Dendritic cell treated with granulocyte-macrophage colony-stimulating factor and Interleukin-4, amounts not matched to agents 40 ng/mL and 50 ng/mL, for 4 days (primary cell): Measurements from ENCODE around the gene GABBR2.
"Not testable (repeated sequence)": the region's sequence is repeated elsewhere in the genome, so short reads cannot be mapped to it uniquely, and the experiment has no call there.

Source experiments
- H3K27ac Mint-ChIP-seq: one replicate; pipeline ENCODE4 v1.8.0; 2022; ENCODE audit warnings: mild to moderate bottlenecking, mixed read lengths
- H3K27me3 Mint-ChIP-seq: one replicate; pipeline ENCODE4 v1.8.0; 2022; ENCODE audit warnings: mild to moderate bottlenecking, mixed read lengths
- H3K36me3 Mint-ChIP-seq: one replicate; pipeline ENCODE4 v1.8.0; 2022; ENCODE audit warnings: low read depth, mixed read lengths
- H3K4me1 Mint-ChIP-seq: one replicate; pipeline ENCODE4 v1.8.0; 2022; ENCODE audit warnings: low read depth, mixed read lengths
- H3K4me3 Mint-ChIP-seq: one replicate; pipeline ENCODE4 v1.8.0; 2022; ENCODE audit warnings: mild to moderate bottlenecking, moderate library complexity, mixed read lengths
- H3K9me3 Mint-ChIP-seq: one replicate; pipeline ENCODE4 v1.8.0; 2022; ENCODE audit warnings: mixed read lengths
- intact Hi-C: fragments of 100-400 bp; cut with micrococcal nuclease; formaldehyde crosslinking; loops from one replicate; pipeline ENCODE4 v1.15.0; 2022

Gene GABBR2

GRCh38 chr9:98280574-98280973 lies 428.2 kb downstream of the GABBR2 start:
- intact Hi-C loops: no loop called here
- no peak overlapping the region for H3K27ac Mint-ChIP-seq
- no peaks in the 10 kb centered on the region for H3K9me3 Mint-ChIP-seq
- peaks cover 20% of the 10 kb centered on the region for H3K27me3 Mint-ChIP-seq
- H3K36me3 Mint-ChIP-seq: no peaks in the 10 kb centered on the region
- H3K4me3 Mint-ChIP-seq: no peak overlapping the region
- peaks cover 7% of the 10 kb centered on the region for H3K4me1 Mint-ChIP-seq

- Mint-ChIP-seq H3K4me3 (no peak overlapping the region), H3K27me3 (peaks cover 21% of the 10 kb centered on the region), H3K36me3 (no peaks in the 10 kb centered on the region)
These were observed 428.6 kb downstream of the GABBR2 start for GRCh38 chr9:98280162-98280561.

GRCh38 chr9:98276907-98277469 lies 431.7 kb downstream of the GABBR2 start:
- H3K27ac Mint-ChIP-seq: no peak overlapping the region
- H3K4me3 Mint-ChIP-seq: no peak overlapping the region
- H3K4me1 Mint-ChIP-seq: peaks cover 7% of the 10 kb centered on the region
- no peaks in the 10 kb centered on the region for H3K36me3 Mint-ChIP-seq
- intact Hi-C loops: no loop called here
- H3K27me3 Mint-ChIP-seq: peaks cover 23% of the 10 kb centered on the region
- H3K9me3 Mint-ChIP-seq: no peaks in the 10 kb centered on the region

More at GRCh38 chr9:98280162-98280561, 428.6 kb downstream of the GABBR2 start:
- no peak overlapping the region for H3K27ac Mint-ChIP-seq
- intact Hi-C loops: no loop called here
- no peaks in the 10 kb centered on the region for H3K9me3 Mint-ChIP-seq
- peaks cover 7% of the 10 kb centered on the region for H3K4me1 Mint-ChIP-seq

GRCh38 chr9:98275159-98275558 lies 433.6 kb downstream of the GABBR2 start:
- Mint-ChIP-seq H3K27me3 (peaks cover 29% of the 10 kb centered on the region), H3K36me3 (no peaks in the 10 kb centered on the region), H3K4me1 (no peaks in the 10 kb centered on the region), H3K27ac (no peak overlapping the region), H3K4me3 (no peak overlapping the region), H3K9me3 (no peaks in the 10 kb centered on the region)
- intact Hi-C loops: no loop called here

- no peak overlapping the region for H3K4me3 Mint-ChIP-seq
- H3K4me1 Mint-ChIP-seq: no peaks in the 10 kb centered on the region
- H3K9me3 Mint-ChIP-seq: no peaks in the 10 kb centered on the region
- intact Hi-C loops: no loop called here
- no peaks in the 10 kb centered on the region for H3K36me3 Mint-ChIP-seq
- no peak overlapping the region for H3K27ac Mint-ChIP-seq
- peaks cover 26% of the 10 kb centered on the region for H3K27me3 Mint-ChIP-seq
These were observed 436.7 kb downstream of the GABBR2 start for GRCh38 chr9:98272083-98272482.

GRCh38 chr9:98271479-98271878 lies 437.3 kb downstream of the GABBR2 start:
- peaks cover 23% of the 10 kb centered on the region for H3K27me3 Mint-ChIP-seq
- no peaks in the 10 kb centered on the region for H3K36me3 Mint-ChIP-seq
- H3K27ac Mint-ChIP-seq: no peak overlapping the region
- no peak overlapping the region for H3K4me3 Mint-ChIP-seq
- no peaks in the 10 kb centered on the region for H3K4me1 Mint-ChIP-seq
- H3K9me3 Mint-ChIP-seq: no peaks in the 10 kb centered on the region
- intact Hi-C loops: no loop called here

GRCh38 chr9:98270284-98270683 lies 438.5 kb downstream of the GABBR2 start:
- intact Hi-C loops, H3K4me3 Mint-ChIP-seq, H3K36me3 Mint-ChIP-seq, H3K4me1 Mint-ChIP-seq, H3K9me3 Mint-ChIP-seq, H3K27ac Mint-ChIP-seq: not testable (repeated sequence)
- peaks cover 19% of the 10 kb centered on the region for H3K27me3 Mint-ChIP-seq

- H3K36me3 Mint-ChIP-seq, intact Hi-C loops, H3K4me1 Mint-ChIP-seq, H3K27ac Mint-ChIP-seq, H3K4me3 Mint-ChIP-seq, H3K9me3 Mint-ChIP-seq: not testable (repeated sequence)
- H3K27me3 Mint-ChIP-seq: peaks cover 18% of the 10 kb centered on the region
These were observed 439.1 kb downstream of the GABBR2 start for GRCh38 chr9:98269652-98270051.

- H3K27ac Mint-ChIP-seq, H3K9me3 Mint-ChIP-seq, intact Hi-C loops, H3K4me1 Mint-ChIP-seq, H3K36me3 Mint-ChIP-seq, H3K4me3 Mint-ChIP-seq: not testable (repeated sequence)
- H3K27me3 Mint-ChIP-seq: peaks cover 16% of the 10 kb centered on the region
These were observed 441.2 kb downstream of the GABBR2 start for GRCh38 chr9:98267556-98267955.

GRCh38 chr9:98264516-98264915 lies 444.2 kb downstream of the GABBR2 start:
- Mint-ChIP-seq H3K4me3 (no peak overlapping the region), H3K27me3 (peaks cover 3% of the 10 kb centered on the region), H3K4me1 (no peaks in the 10 kb centered on the region), H3K36me3 (no peaks in the 10 kb centered on the region), H3K9me3 (no peaks in the 10 kb centered on the region), H3K27ac (no peak overlapping the region)
- intact Hi-C loops: no loop called here

- Mint-ChIP-seq H3K36me3 (no peaks in the 10 kb centered on the region), H3K27me3 (peaks cover 3% of the 10 kb centered on the region), H3K4me1 (no peaks in the 10 kb centered on the region), H3K9me3 (no peaks in the 10 kb centered on the region), H3K4me3 (no peak overlapping the region), H3K27ac (no peak overlapping the region)
- intact Hi-C loops: loop anchor here (1.0 to 2.0 kb wide), 3 partner anchors 58 to 341 kb away; partner anchors contain the start of gene TRMO
These were observed 445.0 kb downstream of the GABBR2 start for GRCh38 chr9:98263482-98264357.

- Mint-ChIP-seq H3K9me3 (no peaks in the 10 kb centered on the region), H3K27ac (no peak overlapping the region), H3K36me3 (no peaks in the 10 kb centered on the region), H3K27me3 (peaks cover 3% of the 10 kb centered on the region), H3K4me3 (no peak overlapping the region), H3K4me1 (no peaks in the 10 kb centered on the region)
- intact Hi-C loops: loop anchor here (1.0 to 2.0 kb wide), 3 partner anchors 58 to 340 kb away; partner anchors contain the start of gene TRMO
These were observed 445.7 kb downstream of the GABBR2 start for GRCh38 chr9:98263080-98263479.

- no peaks in the 10 kb centered on the region for H3K9me3 Mint-ChIP-seq
- no peaks in the 10 kb centered on the region for H3K36me3 Mint-ChIP-seq
- intact Hi-C loops: loop anchor here (2.0 kb wide), 1 partner anchor 339 kb away; the partner anchor contains the start of gene TRMO
- H3K4me1 Mint-ChIP-seq: no peaks in the 10 kb centered on the region
- no peak overlapping the region for H3K27ac Mint-ChIP-seq
- H3K4me3 Mint-ChIP-seq: no peak overlapping the region
- peaks cover 3% of the 10 kb centered on the region for H3K27me3 Mint-ChIP-seq
These were observed 446.7 kb downstream of the GABBR2 start for GRCh38 chr9:98262056-98262455.

GRCh38 chr9:98260635-98261034 lies 448.1 kb downstream of the GABBR2 start:
- Mint-ChIP-seq H3K4me3 (no peak overlapping the region), H3K27me3 (peaks cover 3% of the 10 kb centered on the region), H3K4me1 (peaks cover 6% of the 10 kb centered on the region), H3K36me3 (peaks cover 12% of the 10 kb centered on the region), H3K9me3 (no peaks in the 10 kb centered on the region), H3K27ac (no peak overlapping the region)
- intact Hi-C loops: no loop called here
